Measurements from ENCODE around the gene CATSPERE.

- no peak for TF ChIP-seq CTCF (IDR thresholded peaks at IDR 0.05)
- TF ChIP-seq EZH2 (IDR thresholded peaks at IDR 0.05): no peak
Observed at GRCh38 chr1:244445320-244446181, 15.5 kb upstream of the CATSPERE start.

Data from neural progenitor cell (in vitro differentiated cells).